Measurements from ENCODE around the gene CALML3.

Gene CALML3

GRCh38 chr10:5563991-5564536, 39.3 kb downstream of the CALML3 start:
- H3K79me2 ChIP-seq (ENCODE audit: low read length), result no peaks in the 10 kb centered on the region
- H3K4me1 ChIP-seq (ENCODE audit: low read length), result no peaks in the 10 kb centered on the region
- H2AFZ ChIP-seq (ENCODE audit: low read depth, low read length), result no peak overlapping the region
- no peak overlapping the region for H3K27ac ChIP-seq (ENCODE audit: low read length)
- H3K9me3 ChIP-seq (ENCODE audit: insufficient read depth, low read length), result no peaks in the 10 kb centered on the region
- no peak overlapping the region for H3K9ac ChIP-seq (ENCODE audit: low read length)
- no peaks in the 10 kb centered on the region for H3K36me3 ChIP-seq (replicated peaks; ENCODE audit: low read depth, low read length)
- TF ChIP-seq CTCF (IDR thresholded peaks at IDR 0.05; ENCODE audit: low read depth, low read length), result no peak
- no peak for TF ChIP-seq EZH2phosphoT487 (IDR thresholded peaks at IDR 0.05; ENCODE audit: low read depth)
- no peak overlapping the region for H3K4me2 ChIP-seq (ENCODE audit: low read length)
- H3K4me3 ChIP-seq (ENCODE audit: low read length), result no peak overlapping the region
- no peaks in the 10 kb centered on the region for H4K20me1 ChIP-seq (ENCODE audit: insufficient read depth, low read length)
- H3K27me3 ChIP-seq (ENCODE audit: low read depth, low read length), result 0 out of 2 replicates have a peak, but pooled peaks cover 10% of the 10 kb centered on the region

- no peaks in the 10 kb centered on the region for H3K9me3 ChIP-seq (ENCODE audit: insufficient read depth, low read length)
- H3K27ac ChIP-seq (ENCODE audit: low read length), result no peak overlapping the region
- no peak overlapping the region for H3K4me3 ChIP-seq (ENCODE audit: low read length)
- H2AFZ ChIP-seq (ENCODE audit: low read depth, low read length), result no peak overlapping the region
- no peaks in the 10 kb centered on the region for H3K4me1 ChIP-seq (ENCODE audit: low read length)
- H3K4me2 ChIP-seq (ENCODE audit: low read length), result no peak overlapping the region
- H3K36me3 ChIP-seq (replicated peaks; ENCODE audit: low read depth, low read length), result no peaks in the 10 kb centered on the region
- H3K9ac ChIP-seq (ENCODE audit: low read length), result no peak overlapping the region
- no peaks in the 10 kb centered on the region for H4K20me1 ChIP-seq (ENCODE audit: insufficient read depth, low read length)
- no peaks in the 10 kb centered on the region for H3K79me2 ChIP-seq (ENCODE audit: low read length)
- 0 out of 2 replicates have a peak, but pooled peaks cover 8% of the 10 kb centered on the region for H3K27me3 ChIP-seq (ENCODE audit: low read depth, low read length)
- TF ChIP-seq CTCF (IDR thresholded peaks at IDR 0.05; ENCODE audit: low read depth, low read length) (no peak), EZH2phosphoT487 (IDR thresholded peaks at IDR 0.05; ENCODE audit: low read depth) (no peak)
Measured at GRCh38 chr10:5564537-5565204, 39.9 kb downstream of the CALML3 start.

- Histone ChIP-seq H2AFZ (ENCODE audit: low read depth, low read length) (no peak overlapping the region), H3K4me1 (ENCODE audit: low read length) (no peaks in the 10 kb centered on the region), H3K36me3 (replicated peaks; ENCODE audit: low read depth, low read length) (no peaks in the 10 kb centered on the region), H4K20me1 (ENCODE audit: insufficient read depth, low read length) (no peaks in the 10 kb centered on the region), H3K9ac (ENCODE audit: low read length) (no peak overlapping the region), H3K4me3 (ENCODE audit: low read length) (no peak overlapping the region), H3K9me3 (ENCODE audit: insufficient read depth, low read length) (no peaks in the 10 kb centered on the region), H3K27me3 (ENCODE audit: low read depth, low read length) (0 out of 2 replicates have a peak, but pooled peaks cover 7% of the 10 kb centered on the region), H3K4me2 (ENCODE audit: low read length) (no peak overlapping the region), H3K27ac (ENCODE audit: low read length) (no peak overlapping the region), H3K79me2 (ENCODE audit: low read length) (no peaks in the 10 kb centered on the region)
- no peak for TF ChIP-seq CTCF (IDR thresholded peaks at IDR 0.05; ENCODE audit: low read depth, low read length)
- no peak for TF ChIP-seq EZH2phosphoT487 (IDR thresholded peaks at IDR 0.05; ENCODE audit: low read depth)
Measured at GRCh38 chr10:5565205-5565545, 40.4 kb downstream of the CALML3 start.

- Histone ChIP-seq H3K4me1 (ENCODE audit: low read length) (no peaks in the 10 kb centered on the region), H3K9ac (ENCODE audit: low read length) (no peak overlapping the region), H3K79me2 (ENCODE audit: low read length) (no peaks in the 10 kb centered on the region), H3K4me2 (ENCODE audit: low read length) (no peak overlapping the region), H3K27ac (ENCODE audit: low read length) (no peak overlapping the region), H3K27me3 (ENCODE audit: low read depth, low read length) (0 out of 2 replicates have a peak, but pooled peaks cover 7% of the 10 kb centered on the region), H4K20me1 (ENCODE audit: insufficient read depth, low read length) (no peaks in the 10 kb centered on the region), H3K36me3 (replicated peaks; ENCODE audit: low read depth, low read length) (no peaks in the 10 kb centered on the region), H2AFZ (ENCODE audit: low read depth, low read length) (no peak overlapping the region), H3K4me3 (ENCODE audit: low read length) (no peak overlapping the region), H3K9me3 (ENCODE audit: insufficient read depth, low read length) (no peaks in the 10 kb centered on the region)
- TF ChIP-seq EZH2phosphoT487 (IDR thresholded peaks at IDR 0.05; ENCODE audit: low read depth), result no peak
- no peak for TF ChIP-seq CTCF (IDR thresholded peaks at IDR 0.05; ENCODE audit: low read depth, low read length)
Measured at GRCh38 chr10:5565671-5566581, 41.2 kb downstream of the CALML3 start.

Measured in OCI-LY3 (cell line).